GM12878 (cell line): ENCODE results near the gene FANCE. TPM values are rescaled to one million over a fixed set of nuclear protein-coding genes. Genes with fewer than 3 reads are reported as not detected.

Experiments used
- ATF3 ChIP-seq: IDR thresholded peaks from 2 replicates; pipeline ENCODE4 v1.6.1; 2011; ENCODE audit warnings: low read depth, mild to moderate bottlenecking, low read length, moderate library complexity, borderline replicate concordance; ENCODE audit errors: extremely low read depth
- CBX3 ChIP-seq: fragments of 200-600 bp; sonication (generic); IDR thresholded peaks from 2 replicates; pipeline ENCODE4 v1.6.1; 2016; ENCODE audit warnings: low read depth, borderline replicate concordance
- CHD2 ChIP-seq: IDR thresholded peaks from 2 replicates; pipeline ENCODE4 v1.6.1; 2011; ENCODE audit warnings: low read depth, low read length, improper control_type of control experiment, borderline replicate concordance
- ELK1 ChIP-seq: IDR thresholded peaks from 2 replicates; pipeline ENCODE4 v1.6.1; 2012; ENCODE audit warnings: low read depth, low read length, improper control_type of control experiment
- ESRRA ChIP-seq: IDR thresholded peaks from 2 replicates; pipeline ENCODE4 v1.6.1; 2012; ENCODE audit warnings: mild to moderate bottlenecking, low read length, improper control_type of control experiment
- ETV6 ChIP-seq, 2 experiments: fragments of 450-650 bp in 1 of 2; IDR thresholded peaks in 1 of 2; conservative IDR thresholded peaks in 1 of 2; 2 replicates each; pipeline ENCODE4 v1.6.1; 2014; ENCODE audit warnings: antibody characterized with exemption in 1 of 2, borderline replicate concordance in 1 of 2, low read depth in 1 of 2, mild to moderate bottlenecking in 1 of 2, moderate library complexity in 1 of 2
- EZH2 ChIP-seq: IDR thresholded peaks from 2 replicates; pipeline ENCODE4 v1.6.1; 2012; ENCODE audit warnings: low read depth, mild to moderate bottlenecking, control low read depth, inconsistent platforms, low read length, borderline replicate concordance; ENCODE audit not compliant: control insufficient read depth
- FOS ChIP-seq: IDR thresholded peaks from 3 replicates; pipeline ENCODE4 v1.6.1; 2011; ENCODE audit warnings: borderline replicate concordance; ENCODE audit not compliant: insufficient read length; ENCODE audit errors: extremely low read depth
- GATAD2B ChIP-seq: fragments of 450-650 bp; conservative IDR thresholded peaks from 2 replicates; pipeline ENCODE4 v1.6.1; 2017; ENCODE audit warnings: low read depth, mild to moderate bottlenecking, moderate library complexity
- HDGF ChIP-seq: fragments of 450-650 bp; IDR thresholded peaks from 2 replicates; pipeline ENCODE4 v1.6.1; 2016; ENCODE audit warnings: antibody characterized with exemption
- IRF4 ChIP-seq: IDR thresholded peaks from 2 replicates; pipeline ENCODE4 v1.6.1; 2011; ENCODE audit warnings: low read depth, low read length
- MEF2A ChIP-seq: IDR thresholded peaks from 2 replicates; pipeline ENCODE4 v1.6.1; 2011; ENCODE audit warnings: low read depth, mild to moderate bottlenecking, low read length, moderate library complexity; ENCODE audit not compliant: insufficient read depth
- MEF2B ChIP-seq: fragments of 450-650 bp; IDR thresholded peaks from 2 replicates; pipeline ENCODE4 v1.6.1; 2018; ENCODE audit warnings: mild to moderate bottlenecking, moderate library complexity; ENCODE audit not compliant: partially characterized antibody, poor library complexity, severe bottlenecking
- MLLT1 ChIP-seq: fragments of 450-650 bp; IDR thresholded peaks from 2 replicates; pipeline ENCODE4 v1.6.1; 2016; ENCODE audit warnings: mild to moderate bottlenecking
- NFXL1 ChIP-seq: fragments of 450-650 bp; IDR thresholded peaks from 2 replicates; pipeline ENCODE4 v1.6.1; 2017; ENCODE audit warnings: antibody characterized with exemption, mild to moderate bottlenecking, borderline replicate concordance
- POLR2AphosphoS5 ChIP-seq: IDR thresholded peaks from 2 replicates; pipeline ENCODE4 v1.6.1; 2011; ENCODE audit warnings: mild to moderate bottlenecking, low read length, inconsistent platforms
- RAD21 ChIP-seq: IDR thresholded peaks from 2 replicates; pipeline ENCODE4 v1.6.1; 2011; ENCODE audit warnings: mild to moderate bottlenecking, low read depth, low read length, moderate library complexity; ENCODE audit not compliant: insufficient read depth
- RFX5 ChIP-seq: IDR thresholded peaks from 2 replicates; pipeline ENCODE4 v1.6.1; 2011; ENCODE audit warnings: low read depth, low read length, improper control_type of control experiment
- SMAD5 ChIP-seq: IDR thresholded peaks from 2 replicates; pipeline ENCODE4 v1.6.1; 2016; ENCODE audit warnings: antibody characterized with exemption, low read depth
- SRF ChIP-seq, 2 experiments: IDR thresholded peaks; 2 replicates each; pipeline ENCODE4 v1.6.1; 2011; ENCODE audit warnings: low read depth in 2 of 2, low read length in 2 of 2, mild to moderate bottlenecking in 1 of 2, moderate library complexity in 1 of 2
- USF2 ChIP-seq: IDR thresholded peaks from 2 replicates; pipeline ENCODE4 v1.6.1; 2011; ENCODE audit warnings: low read depth, low read length, improper control_type of control experiment, borderline replicate concordance
- WRNIP1 ChIP-seq: IDR thresholded peaks from 2 replicates; pipeline ENCODE4 v1.6.1; 2011; ENCODE audit warnings: low read depth, low read length, improper control_type of control experiment, borderline replicate concordance
- polyA plus RNA-seq, 11 experiments: library from polyadenylated mRNA; depleted of rRNA in 4 of 11; unstranded in 6 of 11; stranded (reverse) in 5 of 11; fragments of >200 nt; fragmentation: Nextera tagmentation in 4 of 11; fragmentation: Illumina TruSeq in 1 of 11; extraction: Ambion mirVana in 4 of 11; extraction: Trizol in 1 of 11; gene quantifications; 1 replicate in 1 of 11; 2 replicates in 10 of 11; pipeline versions ENCODE4 v1.2.1 to v1.2.3, GENCODE V29; 2011 to 2016; ENCODE audit warnings: inconsistent platforms in 2 of 11, missing spikeins in 2 of 11, low read depth in 1 of 11
- total RNA-seq, 4 experiments: library from RNA; depleted of rRNA in 3 of 4; stranded (reverse); fragments of >200 nt in 3 of 4; fragmentation: Illumina TruSeq in 1 of 4; extraction: Trizol in 1 of 4; gene quantifications; 2 replicates each; pipeline versions ENCODE4 v1.2.1 to v1.2.3, GENCODE V29; 2013 to 2021

FANCE gene
- total and polyA plus RNA-seq, 10 of the 15 experiments (the other 5 are each of a cell fraction or from before 2014, with no cell fraction given): 3.0 to 13.3 (median 8.1) TPM

- TF ChIP-seq MLLT1 (no peak), ELK1 (no peak), ATF3 (no peak), CBX3 (no peak), NFXL1 (no peak), MEF2B (no peak), FOS (no peak), SMAD5 (no peak), RAD21 (no peak), GATAD2B (peak; percentile 84), EZH2 (no peak), ESRRA (no peak), IRF4 (no peak), HDGF (peak; percentile 54; the same call in 1 of the 2 replicates), USF2 (no peak), WRNIP1 (no peak), POLR2AphosphoS5 (no peak), ETV6 (conservative IDR thresholded peaks at IDR 0.05 in 1 of 2, IDR thresholded peaks at IDR 0.05 in 1 of 2; ENCODE audit: borderline replicate concordance in 1 of 2, low read depth in 1 of 2) (no peak), MEF2A (no peak), RFX5 (no peak), CHD2 (no peak), SRF (IDR thresholded peaks at IDR 0.05; ENCODE audit: low read depth in 2 of 2, low read length in 2 of 2) (peak in 1 of 2 experiments; percentile 23; a peak in 1 of 4 replicates)
Measured at GRCh38 chr6:35452183-35453090, at the start of gene FANCE (continued).
